NCI-H2107 (cell line): ENCODE results near the gene CLUH.
"Not testable (repeated sequence)": the region's sequence is repeated elsewhere in the genome, so short reads cannot be mapped to it uniquely, and the experiment has no call there.

Experiments
- DNase-seq: peaks from one replicate; lab custom pipeline; 2025; lab: John Stamatoyannopoulos, UW

Gene CLUH

DNA sequence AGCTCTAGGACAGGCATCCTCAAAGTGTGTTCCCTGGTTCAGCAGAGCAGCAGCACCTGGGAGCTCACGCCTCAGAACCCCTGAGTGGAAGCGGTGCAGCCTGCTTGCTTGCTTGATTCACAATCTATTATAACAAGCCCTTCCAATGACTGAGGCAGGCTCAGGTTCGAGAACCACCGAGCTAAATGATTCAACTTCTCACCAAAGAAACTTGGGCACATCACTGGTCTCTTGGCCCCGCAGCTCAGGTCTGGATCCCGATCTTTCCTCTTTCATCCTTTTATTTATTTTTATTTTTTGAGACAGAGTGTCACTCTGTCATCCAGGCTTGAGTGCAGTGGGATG lies 24.5 kb downstream of the CLUH start:
- no peak for DNase-seq

GRCh38 chr17:2685696-2686095 lies 25.9 kb downstream of the CLUH start:
- no peak for DNase-seq

DNA sequence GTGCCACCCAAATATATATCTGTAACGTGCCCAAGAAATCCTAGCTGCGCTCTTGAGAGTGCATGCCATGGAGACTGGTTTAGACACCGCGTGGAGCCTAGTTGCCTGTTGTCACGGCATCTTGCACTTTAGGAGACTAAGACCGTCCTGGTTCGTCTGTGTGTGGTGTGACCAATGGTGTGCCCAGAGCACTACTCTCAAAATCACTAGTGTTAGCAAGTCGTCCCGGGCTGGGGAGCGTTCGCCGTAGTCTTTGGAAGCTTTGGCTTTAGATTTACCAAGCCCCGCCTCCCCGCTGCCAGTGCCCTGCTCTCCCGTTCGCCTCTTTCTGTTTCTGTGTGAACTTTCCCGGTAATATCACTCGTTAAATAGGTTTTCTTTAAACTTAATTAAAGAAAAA lies 27.0 kb downstream of the CLUH start:
- no peak for DNase-seq

DNA sequence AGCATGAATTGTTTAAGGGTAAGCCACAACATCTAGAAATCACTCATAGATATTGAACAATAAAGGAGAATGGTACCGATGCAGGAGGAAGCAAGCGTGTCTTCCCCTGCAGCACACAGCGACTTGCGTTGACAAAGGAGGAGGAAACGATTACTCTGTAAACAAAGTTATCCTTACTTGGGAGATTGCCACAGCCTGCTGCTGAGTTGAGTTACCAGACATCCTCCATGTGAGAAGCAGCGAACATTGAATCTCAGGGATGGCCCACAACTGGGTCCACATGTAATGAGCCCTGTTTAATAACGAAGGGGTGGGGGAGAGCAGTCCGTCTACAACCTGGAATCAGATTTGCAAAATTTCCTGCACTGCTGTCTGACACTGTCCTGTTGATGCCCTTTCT lies 27.7 kb downstream of the CLUH start:
- no peak for DNase-seq

DNA sequence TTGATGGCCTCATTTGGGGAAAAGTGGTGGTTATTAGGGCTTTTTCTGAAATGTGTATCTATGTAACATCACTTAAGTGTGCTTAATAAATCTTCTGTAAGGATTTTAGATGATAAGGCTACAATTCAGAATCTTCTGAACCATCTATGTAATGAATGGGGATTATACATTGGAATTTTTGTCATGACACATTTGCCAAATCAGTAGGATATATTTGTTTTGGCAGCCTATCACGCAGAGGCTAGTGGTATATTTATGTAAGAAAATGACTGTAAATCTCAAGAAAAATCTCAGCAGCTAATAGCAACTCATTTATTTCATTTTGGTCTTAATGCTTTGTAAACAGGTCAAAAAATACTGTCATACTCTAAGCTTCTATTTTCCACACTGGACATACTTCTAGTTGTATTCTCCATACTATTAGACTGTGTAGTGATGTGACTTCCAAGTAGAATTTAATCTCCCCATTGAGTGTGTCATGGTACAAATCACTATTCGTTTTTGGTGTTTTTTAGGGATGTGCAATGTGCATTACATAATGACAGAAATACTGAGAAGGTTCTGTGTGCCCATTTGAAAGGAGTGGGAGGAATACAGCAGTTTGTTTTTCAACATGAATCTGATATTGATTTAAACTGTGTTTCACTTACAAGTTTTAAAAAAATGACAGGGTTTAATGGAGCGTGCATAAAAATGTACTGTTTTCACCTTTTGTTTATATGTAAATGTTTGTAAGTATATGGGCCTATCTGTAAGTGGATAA lies 29.2 kb downstream of the CLUH start:
- DNase-seq: no peak

- no peak for DNase-seq
Measured at GRCh38 chr17:2681650-2682049, 29.9 kb downstream of the CLUH start.

DNA sequence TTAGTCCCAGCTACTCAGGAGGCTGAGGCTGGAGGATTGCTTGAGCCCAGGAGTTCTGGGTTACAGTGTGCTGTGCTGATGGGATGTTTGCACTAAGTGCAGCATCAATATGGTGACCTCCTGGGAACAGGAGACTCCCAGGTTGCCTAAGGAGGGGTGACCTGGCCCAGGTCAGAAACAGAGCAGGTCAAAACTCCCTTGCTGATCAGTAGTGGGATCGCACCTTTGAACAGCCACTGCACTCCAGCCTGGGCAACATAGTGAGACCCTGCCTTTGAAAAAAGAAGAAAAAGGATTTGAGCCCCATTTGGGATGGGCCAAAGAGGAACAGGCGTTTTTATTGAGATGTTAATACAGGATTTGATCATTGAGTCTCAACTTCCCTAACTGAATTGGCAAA lies 30.6 kb downstream of the CLUH start:
- no peak for DNase-seq

DNA sequence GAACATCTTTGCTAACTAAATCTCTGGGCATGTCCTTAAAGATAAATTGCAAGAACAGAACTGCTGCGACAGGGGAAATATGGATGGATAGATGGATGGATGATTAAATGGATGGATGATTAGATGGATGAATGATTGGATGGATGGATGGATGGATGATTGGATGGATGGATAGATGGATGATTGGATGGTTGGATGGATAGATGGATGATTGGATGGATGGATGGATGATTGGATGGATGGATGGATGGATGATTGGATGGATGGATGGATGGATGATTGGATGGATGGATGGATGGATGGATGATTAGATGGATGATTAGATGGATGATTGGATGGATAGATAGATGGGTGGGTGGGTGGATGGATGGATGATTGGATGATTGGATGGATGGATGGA lies 32.3 kb downstream of the CLUH start:
- DNase-seq: not testable (repeated sequence)

GRCh38 chr17:2672026-2672425 lies 39.5 kb downstream of the CLUH start:
- DNase-seq: no peak

GRCh38 chr17:2660410-2660809 lies 51.2 kb downstream of the CLUH start:
- not testable (repeated sequence) for DNase-seq

- not testable (repeated sequence) for DNase-seq
Measured at GRCh38 chr17:2659337-2659736, 52.2 kb downstream of the CLUH start.

DNA sequence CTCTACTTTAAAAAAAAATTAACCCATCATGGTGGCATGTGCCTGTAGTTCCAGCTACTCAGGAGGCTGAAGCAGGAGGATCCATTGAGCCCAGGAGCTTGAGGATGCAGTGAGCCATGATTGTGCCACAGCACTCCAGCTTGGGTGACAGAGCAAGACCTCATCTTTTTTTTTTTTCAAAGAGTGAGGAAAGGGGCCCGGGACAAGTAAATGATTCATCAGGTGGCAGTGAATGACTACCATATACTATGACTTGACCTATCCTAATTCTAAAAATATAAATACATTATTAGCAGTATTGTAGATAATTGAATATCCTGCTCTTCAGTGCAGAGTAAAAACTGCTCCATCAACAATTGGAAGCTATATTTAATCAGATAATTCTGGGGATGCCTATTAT lies 55.3 kb downstream of the CLUH start:
- DNase-seq: no peak

DNA sequence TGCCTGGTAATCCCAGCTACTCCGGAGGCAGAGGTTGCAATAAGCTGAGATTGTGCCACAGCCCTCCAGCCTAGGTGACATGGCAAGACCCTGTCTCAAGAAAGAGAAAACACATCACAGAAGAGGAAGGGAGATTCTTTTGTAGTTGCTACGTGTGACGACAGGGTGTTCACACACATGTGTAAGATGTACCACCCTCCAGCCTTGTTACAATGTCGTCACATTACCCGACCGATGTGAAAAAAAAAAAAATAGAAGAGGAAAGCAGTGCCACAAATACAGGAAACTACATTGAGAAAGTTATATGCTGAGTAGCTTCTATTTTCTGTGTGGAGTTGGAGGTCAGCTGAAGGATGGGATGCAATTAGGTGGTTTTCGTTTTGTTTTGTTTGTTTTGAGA lies 56.0 kb downstream of the CLUH start:
- no peak for DNase-seq

GRCh38 chr17:2652911-2653310 lies 58.7 kb downstream of the CLUH start:
- DNase-seq: not testable (repeated sequence)

- DNase-seq: no peak
Measured at GRCh38 chr17:2649191-2649590, 62.4 kb downstream of the CLUH start.

GRCh38 chr17:2647957-2648356 lies 63.6 kb downstream of the CLUH start:
- no peak for DNase-seq

DNA sequence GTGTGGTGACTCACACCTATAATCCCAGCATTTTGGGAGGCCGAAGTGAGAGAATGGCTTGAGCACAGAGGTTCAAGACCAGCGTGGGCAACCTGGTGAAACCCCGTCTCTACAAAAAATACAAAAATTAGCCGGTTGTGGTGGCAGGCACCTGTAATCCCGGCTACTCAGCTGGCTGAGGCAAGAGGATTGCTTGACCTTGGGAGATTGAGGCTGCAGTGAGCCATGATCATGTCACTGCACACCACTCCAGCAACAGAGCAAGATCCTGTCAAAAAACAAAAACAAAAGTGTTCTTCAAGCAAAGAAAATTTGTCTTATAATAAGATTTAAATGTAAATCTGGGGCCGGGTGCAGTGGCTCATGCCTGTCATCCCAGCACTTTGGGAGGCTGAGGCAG lies 66.6 kb downstream of the CLUH start:
- no peak for DNase-seq
